Measurements from ENCODE around the gene PLEKHA8.

Gene PLEKHA8

GRCh38 chr7:30166155-30166840 lies 138.1 kb downstream of the PLEKHA8 start:
- H3K27ac Mint-ChIP-seq, result no peak overlapping the region

GRCh38 chr7:30166841-30167235 lies 138.6 kb downstream of the PLEKHA8 start:
- H3K27ac Mint-ChIP-seq, result no peak overlapping the region
- no peak overlapping the region for H3K4me3 Mint-ChIP-seq
- H3K4me1 Mint-ChIP-seq (ENCODE audit: low read depth), result peaks cover 24% of the 10 kb centered on the region
- H3K36me3 Mint-ChIP-seq, result no peaks in the 10 kb centered on the region
- H3K9me3 Mint-ChIP-seq (ENCODE audit: low read depth), result no peaks in the 10 kb centered on the region
- no peaks in the 10 kb centered on the region for H3K27me3 Mint-ChIP-seq

More at GRCh38 chr7:30166155-30166840, 138.1 kb downstream of the PLEKHA8 start:
- H3K9me3 Mint-ChIP-seq (ENCODE audit: low read depth), result no peaks in the 10 kb centered on the region
- H3K27me3 Mint-ChIP-seq, result no peaks in the 10 kb centered on the region
- H3K36me3 Mint-ChIP-seq, result no peaks in the 10 kb centered on the region
- no peak overlapping the region for H3K4me3 Mint-ChIP-seq
- peaks cover 24% of the 10 kb centered on the region for H3K4me1 Mint-ChIP-seq (ENCODE audit: low read depth)

- H3K27me3 Mint-ChIP-seq, result no peaks in the 10 kb centered on the region
- no peak overlapping the region for H3K27ac Mint-ChIP-seq
- H3K4me3 Mint-ChIP-seq, result no peak overlapping the region
- H3K4me1 Mint-ChIP-seq (ENCODE audit: low read depth), result peaks cover 14% of the 10 kb centered on the region
- no peaks in the 10 kb centered on the region for H3K36me3 Mint-ChIP-seq
- no peaks in the 10 kb centered on the region for H3K9me3 Mint-ChIP-seq (ENCODE audit: low read depth)
Observed at GRCh38 chr7:30167901-30168300, 139.7 kb downstream of the PLEKHA8 start.

- H3K27me3 Mint-ChIP-seq, result no peaks in the 10 kb centered on the region
- no peaks in the 10 kb centered on the region for H3K36me3 Mint-ChIP-seq
- H3K9me3 Mint-ChIP-seq (ENCODE audit: low read depth), result no peaks in the 10 kb centered on the region
- H3K27ac Mint-ChIP-seq, result no peak overlapping the region
- H3K4me1 Mint-ChIP-seq (ENCODE audit: low read depth), result peaks cover 3% of the 10 kb centered on the region
- H3K4me3 Mint-ChIP-seq, result no peak overlapping the region
Observed at GRCh38 chr7:30168835-30169573, 140.8 kb downstream of the PLEKHA8 start.

GRCh38 chr7:30169579-30169978 lies 141.4 kb downstream of the PLEKHA8 start:
- Mint-ChIP-seq H3K4me1 (ENCODE audit: low read depth) (no peaks in the 10 kb centered on the region), H3K4me3 (no peak overlapping the region), H3K9me3 (ENCODE audit: low read depth) (no peaks in the 10 kb centered on the region), H3K36me3 (no peaks in the 10 kb centered on the region), H3K27me3 (no peaks in the 10 kb centered on the region), H3K27ac (no peak overlapping the region)

- Mint-ChIP-seq H3K4me3 (no peak overlapping the region), H3K27ac (no peak overlapping the region), H3K36me3 (no peaks in the 10 kb centered on the region), H3K4me1 (ENCODE audit: low read depth) (no peaks in the 10 kb centered on the region), H3K9me3 (ENCODE audit: low read depth) (no peaks in the 10 kb centered on the region), H3K27me3 (no peaks in the 10 kb centered on the region)
Observed at GRCh38 chr7:30170476-30171205, 142.4 kb downstream of the PLEKHA8 start.

- no peaks in the 10 kb centered on the region for H3K9me3 Mint-ChIP-seq (ENCODE audit: low read depth)
- H3K36me3 Mint-ChIP-seq, result no peaks in the 10 kb centered on the region
- no peaks in the 10 kb centered on the region for H3K27me3 Mint-ChIP-seq
- H3K4me3 Mint-ChIP-seq, result no peak overlapping the region
- no peak overlapping the region for H3K27ac Mint-ChIP-seq
- H3K4me1 Mint-ChIP-seq (ENCODE audit: low read depth), result no peaks in the 10 kb centered on the region
Observed at GRCh38 chr7:30171766-30172447, 143.7 kb downstream of the PLEKHA8 start.

GRCh38 chr7:30172451-30172850 lies 144.2 kb downstream of the PLEKHA8 start:
- Mint-ChIP-seq H3K36me3 (no peaks in the 10 kb centered on the region), H3K4me3 (no peak overlapping the region), H3K27me3 (no peaks in the 10 kb centered on the region), H3K9me3 (ENCODE audit: low read depth) (no peaks in the 10 kb centered on the region), H3K27ac (no peak overlapping the region), H3K4me1 (ENCODE audit: low read depth) (no peaks in the 10 kb centered on the region)

GRCh38 chr7:30173058-30173897 lies 145.1 kb downstream of the PLEKHA8 start:
- Mint-ChIP-seq H3K36me3 (no peaks in the 10 kb centered on the region), H3K27me3 (no peaks in the 10 kb centered on the region), H3K4me1 (ENCODE audit: low read depth) (no peaks in the 10 kb centered on the region), H3K4me3 (no peak overlapping the region), H3K27ac (no peak overlapping the region), H3K9me3 (ENCODE audit: low read depth) (no peaks in the 10 kb centered on the region)

- Mint-ChIP-seq H3K9me3 (ENCODE audit: low read depth) (no peaks in the 10 kb centered on the region), H3K4me1 (ENCODE audit: low read depth) (no peaks in the 10 kb centered on the region), H3K27ac (no peak overlapping the region), H3K27me3 (no peaks in the 10 kb centered on the region), H3K4me3 (no peak overlapping the region), H3K36me3 (no peaks in the 10 kb centered on the region)
Observed at GRCh38 chr7:30175180-30175579, 147.0 kb downstream of the PLEKHA8 start.

GRCh38 chr7:30175636-30176147 lies 147.5 kb downstream of the PLEKHA8 start:
- Mint-ChIP-seq H3K4me1 (ENCODE audit: low read depth) (no peaks in the 10 kb centered on the region), H3K4me3 (no peak overlapping the region), H3K27ac (no peak overlapping the region), H3K9me3 (ENCODE audit: low read depth) (no peaks in the 10 kb centered on the region), H3K36me3 (no peaks in the 10 kb centered on the region), H3K27me3 (no peaks in the 10 kb centered on the region)

- Mint-ChIP-seq H3K4me1 (ENCODE audit: low read depth) (no peaks in the 10 kb centered on the region), H3K36me3 (no peaks in the 10 kb centered on the region), H3K9me3 (ENCODE audit: low read depth) (no peaks in the 10 kb centered on the region), H3K27me3 (no peaks in the 10 kb centered on the region), H3K4me3 (no peak overlapping the region), H3K27ac (no peak overlapping the region)
Observed at GRCh38 chr7:30176463-30177109, 148.4 kb downstream of the PLEKHA8 start.

GRCh38 chr7:30177186-30177585 lies 149.0 kb downstream of the PLEKHA8 start:
- H3K4me1 Mint-ChIP-seq (ENCODE audit: low read depth), result no peaks in the 10 kb centered on the region
- H3K27ac Mint-ChIP-seq, result no peak overlapping the region
- H3K9me3 Mint-ChIP-seq (ENCODE audit: low read depth), result no peaks in the 10 kb centered on the region
- no peak overlapping the region for H3K4me3 Mint-ChIP-seq
- H3K27me3 Mint-ChIP-seq, result no peaks in the 10 kb centered on the region
- H3K36me3 Mint-ChIP-seq, result no peaks in the 10 kb centered on the region

GRCh38 chr7:30177965-30178364 lies 149.8 kb downstream of the PLEKHA8 start:
- no peak overlapping the region for H3K4me3 Mint-ChIP-seq

More at GRCh38 chr7:30177965-30178364, 149.8 kb downstream of the PLEKHA8 start:
- Mint-ChIP-seq H3K9me3 (ENCODE audit: low read depth) (no peaks in the 10 kb centered on the region), H3K4me1 (ENCODE audit: low read depth) (no peaks in the 10 kb centered on the region), H3K36me3 (no peaks in the 10 kb centered on the region), H3K27ac (no peak overlapping the region), H3K27me3 (no peaks in the 10 kb centered on the region)

Measured in activated naive CD8-positive, alpha-beta T cell (primary cell).